ENCODE measurements around the gene CECR2.
A peak's percentile ranks its signal among the peaks of the same experiment; 100 is the strongest.

Gene CECR2

DNA sequence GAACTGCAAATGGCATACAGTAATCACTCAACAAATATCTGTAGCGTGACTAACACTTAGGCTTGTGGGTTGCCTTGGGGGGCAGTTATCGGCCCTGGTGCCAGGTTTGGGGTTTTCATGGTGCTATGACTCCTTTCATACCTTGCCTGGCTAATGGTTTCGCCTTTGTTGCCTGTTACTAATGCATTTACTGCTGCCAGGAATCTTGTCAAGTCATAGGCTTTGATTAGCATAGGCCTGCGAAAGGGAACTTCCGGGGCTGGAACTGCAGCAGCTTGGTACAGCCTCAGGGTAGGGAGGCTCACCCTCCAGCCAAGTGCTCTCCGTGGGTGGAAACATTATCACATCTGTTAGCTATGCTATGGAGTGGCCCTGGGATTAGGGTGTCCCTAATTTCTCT, 207.2 kb downstream of the CECR2 start:
- H3K36me3 ChIP-seq = no peaks in the 10 kb centered on the region
- no peak overlapping the region for H3K4me3 ChIP-seq
- H3K9me3 ChIP-seq = no peaks in the 10 kb centered on the region
- TF ChIP-seq, protein P1, sequence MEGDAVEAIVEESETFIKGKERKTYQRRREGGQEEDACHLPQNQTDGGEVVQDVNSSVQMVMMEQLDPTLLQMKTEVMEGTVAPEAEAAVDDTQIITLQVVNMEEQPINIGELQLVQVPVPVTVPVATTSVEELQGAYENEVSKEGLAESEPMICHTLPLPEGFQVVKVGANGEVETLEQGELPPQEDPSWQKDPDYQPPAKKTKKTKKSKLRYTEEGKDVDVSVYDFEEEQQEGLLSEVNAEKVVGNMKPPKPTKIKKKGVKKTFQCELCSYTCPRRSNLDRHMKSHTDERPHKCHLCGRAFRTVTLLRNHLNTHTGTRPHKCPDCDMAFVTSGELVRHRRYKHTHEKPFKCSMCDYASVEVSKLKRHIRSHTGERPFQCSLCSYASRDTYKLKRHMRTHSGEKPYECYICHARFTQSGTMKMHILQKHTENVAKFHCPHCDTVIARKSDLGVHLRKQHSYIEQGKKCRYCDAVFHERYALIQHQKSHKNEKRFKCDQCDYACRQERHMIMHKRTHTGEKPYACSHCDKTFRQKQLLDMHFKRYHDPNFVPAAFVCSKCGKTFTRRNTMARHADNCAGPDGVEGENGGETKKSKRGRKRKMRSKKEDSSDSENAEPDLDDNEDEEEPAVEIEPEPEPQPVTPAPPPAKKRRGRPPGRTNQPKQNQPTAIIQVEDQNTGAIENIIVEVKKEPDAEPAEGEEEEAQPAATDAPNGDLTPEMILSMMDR (IDR thresholded peaks at IDR 0.05) = no peak
- peaks cover 0 to 2% of the 10 kb centered on the region in 2 donors for H3K27me3 ChIP-seq
- no peak for DNase-seq
- intact Hi-C loops (cut with DNase I; ENCODE audit: low total_unique reads) = no loop called here
- H3K27ac ChIP-seq = no peak overlapping the region
- H3K4me1 ChIP-seq = peaks cover 0 to 7% (median 4%) of the 10 kb centered on the region in 4 donors

DNA sequence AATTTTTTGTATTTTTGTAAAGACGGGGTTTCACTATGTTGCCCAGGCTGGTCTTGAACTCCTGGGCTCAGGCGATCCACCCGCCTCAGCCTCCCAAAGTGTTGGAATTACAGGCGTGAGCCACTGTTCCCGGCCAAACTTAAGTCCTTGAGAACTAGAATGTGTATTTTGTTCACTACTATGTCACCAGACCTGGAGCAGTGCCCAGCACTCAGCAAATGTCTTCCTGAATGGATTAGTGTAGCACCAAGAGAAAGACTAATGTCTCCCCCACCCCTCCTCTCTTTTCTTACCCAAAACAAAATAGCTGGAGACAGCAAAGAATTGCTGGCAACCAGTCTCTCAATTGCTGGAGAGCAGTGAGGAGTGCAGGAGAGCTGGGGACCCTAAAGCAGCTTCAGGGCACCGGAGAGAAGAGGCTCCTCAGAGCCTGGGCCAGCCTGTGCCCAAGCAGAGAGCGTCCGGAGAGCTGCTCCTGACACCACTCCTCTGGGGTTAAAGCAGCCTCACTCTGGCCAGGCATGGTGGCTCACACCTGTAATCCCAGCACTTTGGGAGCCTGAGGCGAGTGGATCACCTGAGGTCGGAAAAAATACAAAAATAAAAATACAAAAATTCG, 209.0 kb downstream of the CECR2 start:
- no peaks in the 10 kb centered on the region for H3K36me3 ChIP-seq
- H3K27ac ChIP-seq = no peak overlapping the region
- no peak overlapping the region for H3K4me3 ChIP-seq
- no peaks in the 10 kb centered on the region for H3K4me1 ChIP-seq
- intact Hi-C loops (cut with DNase I; ENCODE audit: low total_unique reads) = no loop called here
- no peaks in the 10 kb centered on the region for H3K9me3 ChIP-seq
- TF ChIP-seq, protein P1 (IDR thresholded peaks at IDR 0.05) = no peak
- peak; percentile 48 to 75 for DNase-seq
- peaks cover 0 to 5% of the 10 kb centered on the region in 2 donors for H3K27me3 ChIP-seq

DNA sequence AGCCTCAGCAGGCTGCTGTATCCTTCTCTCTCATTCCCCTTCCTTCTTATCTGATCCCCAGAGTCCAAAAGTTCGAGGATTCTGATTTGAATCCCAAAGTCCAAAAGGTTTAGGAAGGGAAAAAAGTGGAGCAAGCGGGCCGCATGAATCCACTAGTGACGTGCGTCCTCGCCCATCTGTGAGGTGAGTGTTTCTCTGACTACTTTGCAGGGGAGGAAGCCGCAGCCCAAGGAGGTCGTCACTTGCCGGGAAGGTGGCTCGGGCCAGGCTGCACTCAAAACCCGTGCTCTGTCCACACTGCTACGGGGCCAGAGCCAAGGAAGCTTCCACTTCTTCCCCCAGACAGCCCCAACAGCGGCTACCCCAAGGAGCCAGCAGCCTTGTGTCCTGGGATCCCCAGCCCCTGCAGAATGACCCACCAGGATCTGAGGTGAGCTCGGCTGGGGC, 210.3 kb downstream of the CECR2 start:
- Histone ChIP-seq H3K27me3 (peaks cover 0 to 5% of the 10 kb centered on the region in 2 donors), H3K36me3 (no peaks in the 10 kb centered on the region), H3K4me3 (no peak overlapping the region), H3K9me3 (no peaks in the 10 kb centered on the region), H3K4me1 (no peaks in the 10 kb centered on the region), H3K27ac (no peak overlapping the region)
- intact Hi-C loops (cut with DNase I; ENCODE audit: low total_unique reads) = no loop called here
- TF ChIP-seq, protein P1 (IDR thresholded peaks at IDR 0.05) = no peak
- DNase-seq = no peak

DNA sequence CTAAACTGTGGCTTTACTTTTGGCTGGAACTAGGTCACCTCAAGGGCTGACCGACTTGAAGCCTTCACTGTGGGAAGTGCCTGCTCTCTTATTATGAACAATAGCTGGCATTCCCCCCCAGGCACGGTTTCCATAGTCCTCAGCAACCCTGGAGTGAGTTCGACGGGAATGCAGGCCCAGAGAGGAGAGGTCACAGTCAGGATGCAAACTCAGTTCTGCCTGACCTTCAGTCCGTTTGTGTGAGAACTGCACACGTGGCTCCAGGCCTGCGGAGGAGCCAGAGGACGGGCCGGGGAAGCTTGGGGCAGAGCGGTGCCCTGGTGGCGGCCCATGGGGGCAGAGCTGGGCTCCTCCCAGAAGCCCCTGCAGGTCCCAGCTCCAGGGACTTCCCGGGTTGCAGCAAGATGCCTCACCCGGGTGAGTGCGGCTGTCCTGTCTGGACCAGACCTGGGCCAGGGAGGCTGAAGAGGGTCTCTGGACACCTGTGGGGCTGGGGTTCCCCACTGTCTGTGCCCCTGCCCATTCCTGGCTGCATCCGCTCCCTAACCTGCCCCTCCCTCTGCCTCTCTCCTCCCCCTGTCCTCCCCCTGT, 211.3 kb downstream of the CECR2 start:
- DNase-seq = no peak
- no peak overlapping the region for H3K27ac ChIP-seq
- intact Hi-C loops (cut with DNase I; ENCODE audit: low total_unique reads) = no loop called here
- H3K4me3 ChIP-seq = no peak overlapping the region
- H3K36me3 ChIP-seq = no peaks in the 10 kb centered on the region
- no peaks in the 10 kb centered on the region for H3K9me3 ChIP-seq
- TF ChIP-seq, protein P1 (IDR thresholded peaks at IDR 0.05) = no peak
- peaks cover 0 to 5% of the 10 kb centered on the region in 2 donors for H3K27me3 ChIP-seq
- H3K4me1 ChIP-seq = no peaks in the 10 kb centered on the region

DNA sequence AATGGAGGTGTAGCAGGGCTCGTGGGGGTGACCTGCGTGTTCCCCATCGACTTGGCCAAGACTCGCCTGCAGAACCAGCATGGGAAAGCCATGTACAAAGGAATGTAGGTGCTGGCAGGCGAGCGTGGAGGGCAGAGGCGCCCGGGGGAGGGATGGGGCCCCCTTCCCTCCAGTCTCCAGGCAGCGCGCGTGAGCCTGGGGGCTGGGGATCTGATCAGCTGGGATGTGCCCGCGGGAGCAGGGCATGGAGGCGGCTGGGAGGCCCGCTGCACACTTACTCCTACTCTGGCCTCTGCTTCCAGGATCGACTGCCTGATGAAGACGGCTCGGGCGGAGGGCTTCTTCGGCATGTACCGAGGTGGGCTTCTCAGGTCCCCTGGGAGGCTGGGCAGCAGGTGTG, 211.8 kb downstream of the CECR2 start:
- Histone ChIP-seq H3K36me3 (no peaks in the 10 kb centered on the region), H3K9me3 (no peaks in the 10 kb centered on the region), H3K27ac (no peak overlapping the region), H3K4me1 (no peaks in the 10 kb centered on the region), H3K27me3 (peaks cover 0 to 5% of the 10 kb centered on the region in 2 donors), H3K4me3 (no peak overlapping the region)
- intact Hi-C loops (cut with DNase I; ENCODE audit: low total_unique reads) = no loop called here
- TF ChIP-seq, protein P1 (IDR thresholded peaks at IDR 0.05) = no peak
- no peak for DNase-seq

All from tibial artery (tissue), 4 donors.